Peyer's patch (tissue), 4 donors: Measurements from ENCODE around the gene PIP5K1C. TPM values are rescaled to one million over a fixed set of nuclear protein-coding genes. Genes with fewer than 3 reads are reported as not detected.
A peak's percentile ranks its signal among the peaks of the same experiment; 100 is the strongest.

ENCODE experiments used
- DNase-seq, 3 donors: peaks; one replicate each; pipeline ENCODE4 v3.0.0-alpha.2; 2017 to 2019
- H3K27ac ChIP-seq, 4 donors: fragments of 200-600 bp; sonication (generic); one replicate each; pipeline ENCODE4 v1.5.1; 2016 to 2019
- H3K27me3 ChIP-seq, 2 donors: fragments of 200-600 bp; sonication (generic); one replicate each; pipeline ENCODE4 v1.5.1; 2019
- H3K36me3 ChIP-seq, 3 donors: fragments of 200-600 bp; sonication (generic); one replicate each; pipeline ENCODE4 v1.5.1; 2016 to 2019
- H3K4me1 ChIP-seq, 4 donors: fragments of 200-600 bp; sonication (generic); one replicate each; pipeline ENCODE4 v1.5.1; 2016 to 2019
- H3K4me3 ChIP-seq, 4 donors: fragments of 200-600 bp; sonication (generic); 1 replicate in 3 of 4; 2 replicates in 1 of 4; pipeline ENCODE4 v1.5.1; 2016 to 2019; ENCODE audit warnings: mild to moderate bottlenecking in 1 of 4
- H3K9me3 ChIP-seq, 4 donors: fragments of 200-600 bp; sonication (generic); one replicate each; pipeline ENCODE4 v1.5.1; 2016 to 2019; ENCODE audit warnings: mild to moderate bottlenecking in 1 of 4
- CTCF ChIP-seq, 6 experiments: fragments of 450-650 bp in 4 of 6; fragments of 200-600 bp in 2 of 6; sonication (generic) in 1 of 6; IDR thresholded peaks; one replicate each; pipeline ENCODE4 v1.5.1; 2017 to 2019; ENCODE audit warnings: antibody characterized with exemption in 6 of 6, mild to moderate bottlenecking in 3 of 6, moderate library complexity in 1 of 6
- POLR2A ChIP-seq, 2 donors: fragments of 450-650 bp; IDR thresholded peaks; one replicate each; pipeline ENCODE4 v1.5.1; 2017; ENCODE audit warnings: antibody characterized with exemption in 2 of 2, mild to moderate bottlenecking in 2 of 2, moderate library complexity in 2 of 2
- total RNA-seq, 4 donors: library from RNA; depleted of rRNA; stranded (reverse); fragments of >200 nt; gene quantifications; one replicate each; pipeline ENCODE4 v1.1.0, GENCODE V29; 2016

Gene PIP5K1C
- total RNA-seq, 4 donors from 2014 or later = 22.6 to 27.2 (median 26.1) TPM

- DNase-seq = no peak
- peak overlapping the region in 3 of 4 donors; percentile 21 to 71 (median 55) for H3K27ac ChIP-seq
- no peaks in the 10 kb centered on the region for H3K27me3 ChIP-seq
- H3K4me1 ChIP-seq = peaks cover 0 to 40% (median 23%) of the 10 kb centered on the region in 4 donors
- no peak overlapping the region for H3K4me3 ChIP-seq
- H3K36me3 ChIP-seq = no peaks in the 10 kb centered on the region
- H3K9me3 ChIP-seq = no peaks in the 10 kb centered on the region
- no peak for TF ChIP-seq POLR2A (IDR thresholded peaks at IDR 0.05)
- TF ChIP-seq CTCF (IDR thresholded peaks at IDR 0.05) = no peak
Observed at GRCh38 chr19:3604227-3604986, 95.9 kb downstream of the PIP5K1C start.

GRCh38 chr19:3603121-3603811, 97.0 kb downstream of the PIP5K1C start:
- no peak for DNase-seq
- peak overlapping the region in 3 of 4 donors; percentile 42 to 71 (median 62) for H3K27ac ChIP-seq

GRCh38 chr19:3601021-3601420, 99.2 kb downstream of the PIP5K1C start:
- peaks cover 0 to 16% (median 8%) of the 10 kb centered on the region in 4 donors for H3K4me1 ChIP-seq
- H3K4me3 ChIP-seq = no peak overlapping the region
- no peak for TF ChIP-seq POLR2A (IDR thresholded peaks at IDR 0.05)
- no peak for TF ChIP-seq CTCF (IDR thresholded peaks at IDR 0.05)
- no peaks in the 10 kb centered on the region for H3K9me3 ChIP-seq
- H3K36me3 ChIP-seq = no peaks in the 10 kb centered on the region
- DNase-seq = no peak
- no peak overlapping the region for H3K27ac ChIP-seq
- no peaks in the 10 kb centered on the region for H3K27me3 ChIP-seq

More at GRCh38 chr19:3603121-3603811, 97.0 kb downstream of the PIP5K1C start:
- H3K36me3 ChIP-seq = no peaks in the 10 kb centered on the region
- TF ChIP-seq POLR2A (IDR thresholded peaks at IDR 0.05) (no peak), CTCF (IDR thresholded peaks at IDR 0.05) (no peak)
- H3K9me3 ChIP-seq = no peaks in the 10 kb centered on the region
- no peak overlapping the region for H3K4me3 ChIP-seq
- peaks cover 0 to 32% (median 18%) of the 10 kb centered on the region in 4 donors for H3K4me1 ChIP-seq
- H3K27me3 ChIP-seq = no peaks in the 10 kb centered on the region

- DNase-seq = no peak
- no peak for TF ChIP-seq CTCF (IDR thresholded peaks at IDR 0.05)
- TF ChIP-seq POLR2A (IDR thresholded peaks at IDR 0.05) = no peak
- Histone ChIP-seq H3K4me1 (peaks cover 0 to 5% (median 2%) of the 10 kb centered on the region in 4 donors), H3K27me3 (no peaks in the 10 kb centered on the region), H3K9me3 (no peaks in the 10 kb centered on the region), H3K27ac (no peak overlapping the region), H3K4me3 (no peak overlapping the region), H3K36me3 (no peaks in the 10 kb centered on the region)
Observed at GRCh38 chr19:3599776-3600187, 100.5 kb downstream of the PIP5K1C start.

GRCh38 chr19:3595521-3596061, 104.7 kb downstream of the PIP5K1C start:
- H3K4me3 ChIP-seq = no peak overlapping the region
- no peaks in the 10 kb centered on the region for H3K36me3 ChIP-seq
- no peaks in the 10 kb centered on the region for H3K4me1 ChIP-seq
- TF ChIP-seq POLR2A (IDR thresholded peaks at IDR 0.05) (no peak), CTCF (IDR thresholded peaks at IDR 0.05) (no peak)
- H3K27ac ChIP-seq = no peak overlapping the region
- no peaks in the 10 kb centered on the region for H3K9me3 ChIP-seq
- no peaks in the 10 kb centered on the region for H3K27me3 ChIP-seq
- no peak for DNase-seq
